GM19099 (cell line): Measurements from ENCODE around the gene RLIM.

Experiments
- POLR2A ChIP-seq: IDR thresholded peaks from 3 replicates; pipeline ENCODE4 v1.6.1; 2011; ENCODE audit warnings: low read depth; ENCODE audit not compliant: insufficient read length; ENCODE audit errors: extremely low read depth

RLIM gene

DNA sequence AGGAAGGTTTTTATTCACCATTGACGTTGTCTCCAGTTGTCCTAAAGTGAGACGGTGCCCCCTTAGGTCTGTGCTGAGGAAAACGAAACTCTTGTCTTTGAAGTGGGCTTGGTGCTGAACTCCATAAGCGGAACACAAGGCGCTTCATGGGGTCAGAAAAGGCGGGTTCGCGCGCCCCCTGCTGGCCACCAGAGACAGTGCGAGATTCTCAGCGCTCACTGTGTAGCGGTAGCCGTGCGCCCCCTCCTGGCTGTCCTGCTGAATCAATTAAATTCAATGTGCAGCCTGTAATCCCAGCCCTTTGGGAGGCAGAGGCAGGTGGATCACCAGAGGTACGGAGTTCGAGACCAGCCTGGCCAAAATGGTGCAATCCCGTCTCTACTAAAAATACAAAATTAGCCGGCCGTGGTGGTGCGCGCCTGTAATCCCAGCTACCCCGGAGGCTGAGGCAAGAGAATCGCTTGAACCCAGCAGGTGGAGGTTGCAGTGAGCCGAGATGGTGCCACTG lies 64.1 kb downstream of the RLIM start:
- TF ChIP-seq POLR2A: no peak

DNA sequence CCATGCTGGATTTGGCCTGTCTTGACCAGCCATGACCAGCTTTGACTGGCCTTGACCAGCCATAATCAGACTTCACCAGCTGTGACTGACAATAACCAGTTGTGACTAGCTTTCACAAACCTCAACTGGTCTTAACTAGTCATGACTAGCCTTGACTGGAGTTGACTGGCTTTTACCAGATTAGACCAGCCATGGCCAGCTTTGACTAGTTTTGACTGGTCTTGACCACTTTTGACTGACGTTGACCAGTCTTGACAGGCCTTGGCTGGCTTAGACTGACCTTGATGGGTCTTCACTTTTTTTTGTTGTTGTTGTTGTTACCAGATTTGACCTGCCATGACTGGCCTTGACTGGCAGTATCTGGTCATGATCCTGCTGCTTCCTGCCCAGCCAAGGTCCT lies 67.4 kb downstream of the RLIM start:
- TF ChIP-seq POLR2A: no peak

DNA sequence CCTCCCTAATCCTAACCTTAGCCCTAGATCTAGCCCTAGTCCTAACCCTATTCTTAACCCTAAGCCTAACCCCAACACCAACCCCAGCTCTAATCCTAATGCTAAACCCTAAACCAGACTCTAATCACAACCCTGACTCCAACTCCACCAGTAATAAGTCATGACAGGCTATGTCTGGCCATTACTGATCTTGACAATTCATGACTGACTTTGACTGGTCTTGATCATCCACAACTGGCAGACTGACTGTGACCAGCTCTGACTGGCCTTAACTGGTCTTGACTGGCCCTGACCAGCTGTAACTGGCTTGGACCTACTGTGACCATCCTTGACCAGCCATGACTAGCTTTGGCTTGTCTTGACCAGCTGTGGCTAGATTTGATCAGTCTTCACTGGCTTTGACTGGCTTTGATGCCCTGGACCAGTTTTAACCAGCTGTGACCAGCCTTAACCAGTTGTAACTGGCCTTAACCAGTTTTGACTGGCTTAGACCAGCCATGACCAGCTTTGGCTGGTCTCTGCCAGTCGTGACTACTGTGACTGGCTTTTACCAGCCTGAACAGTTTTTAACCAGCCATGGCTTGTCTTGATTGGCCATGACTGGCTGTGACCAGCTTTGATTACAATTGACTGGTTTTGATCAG lies 68.4 kb downstream of the RLIM start:
- no peak for TF ChIP-seq POLR2A

DNA sequence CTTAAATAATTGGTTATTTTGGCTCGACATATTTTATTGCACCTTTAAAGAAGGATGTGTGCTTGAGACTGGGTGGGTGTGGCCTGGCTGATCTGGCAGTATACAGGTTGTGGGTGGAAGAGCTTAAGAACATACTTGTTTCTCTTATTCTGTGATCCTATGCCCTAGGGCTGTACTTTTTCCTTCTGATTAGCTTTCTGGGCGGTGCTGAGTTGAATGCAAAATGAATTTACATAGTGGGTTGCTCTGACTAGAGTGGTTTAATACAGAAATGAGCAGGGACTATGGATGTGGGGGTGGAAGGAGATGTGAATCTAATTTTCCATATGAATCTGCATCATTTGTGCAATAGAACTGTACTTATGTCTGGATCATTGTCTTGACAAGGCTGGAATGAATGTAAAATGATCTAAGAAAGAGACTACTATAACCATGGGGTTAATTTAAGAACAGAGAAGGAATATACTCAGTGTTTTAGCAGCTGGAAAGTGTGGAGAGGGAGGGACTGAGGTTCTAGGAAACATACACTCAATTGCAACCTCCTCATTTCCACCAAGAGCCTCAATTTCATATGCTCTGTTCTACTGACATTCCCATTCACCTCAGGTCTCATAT lies 73.7 kb downstream of the RLIM start:
- TF ChIP-seq POLR2A: no peak

DNA sequence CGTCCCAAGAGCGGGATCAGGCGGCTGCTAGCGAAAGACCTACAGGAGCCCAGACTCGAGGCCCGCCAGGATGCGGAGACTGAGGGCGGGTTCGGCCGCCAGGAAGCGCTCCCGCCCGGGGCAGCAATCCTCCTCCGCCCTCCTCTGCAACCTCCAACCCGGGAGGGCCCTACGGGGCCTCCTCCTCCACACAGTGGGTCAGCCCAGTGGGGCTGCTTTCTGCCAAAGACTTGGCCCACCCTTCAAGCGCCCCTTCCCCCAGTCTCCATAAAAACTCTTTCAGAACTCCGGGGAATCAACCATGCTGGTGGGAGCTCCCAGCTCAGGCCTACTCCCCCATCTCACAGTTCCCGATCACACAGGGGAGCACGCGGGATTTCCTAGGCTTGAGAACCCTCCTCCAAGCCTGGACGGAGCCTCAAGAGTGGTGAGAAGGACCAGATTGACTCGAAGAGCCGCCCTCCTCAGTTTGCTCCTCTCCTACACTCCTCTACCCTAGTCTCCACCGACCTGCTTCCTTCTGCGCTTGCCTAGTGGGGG lies 77.5 kb downstream of the RLIM start:
- TF ChIP-seq POLR2A: no peak

DNA sequence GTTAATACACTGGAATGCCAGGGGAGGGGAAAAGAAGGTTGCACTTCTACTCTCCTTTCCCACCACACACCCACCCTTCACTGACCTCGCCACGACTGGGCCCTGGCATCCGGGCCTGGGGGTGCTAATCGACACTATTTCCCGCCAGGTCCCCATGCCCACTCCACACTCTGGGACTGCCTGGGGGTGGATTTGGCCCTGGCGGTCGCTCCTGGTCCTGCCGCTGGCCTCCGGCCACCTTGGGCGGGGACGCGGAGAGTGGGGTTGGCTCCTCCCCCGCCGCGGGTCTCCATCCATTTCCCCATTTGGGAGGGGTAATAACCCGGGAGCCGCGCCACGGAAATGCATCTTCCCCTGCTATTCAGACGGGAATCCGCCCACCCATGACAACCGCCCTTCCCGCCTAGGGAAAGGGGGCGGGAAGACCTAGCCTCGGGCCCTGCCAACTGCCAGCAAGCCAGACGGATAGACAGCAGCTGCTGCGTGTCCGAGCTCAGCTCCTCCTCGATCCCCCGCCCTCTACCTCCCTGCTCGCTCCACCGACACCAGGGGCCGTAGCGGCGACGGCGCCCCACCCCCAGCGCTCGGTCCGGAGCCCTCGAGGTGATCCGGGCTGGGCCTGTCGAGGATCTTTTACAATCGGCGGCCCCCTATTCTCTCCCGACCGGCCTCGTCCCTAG lies 78.1 kb downstream of the RLIM start:
- TF ChIP-seq POLR2A: peak; percentile 21

DNA sequence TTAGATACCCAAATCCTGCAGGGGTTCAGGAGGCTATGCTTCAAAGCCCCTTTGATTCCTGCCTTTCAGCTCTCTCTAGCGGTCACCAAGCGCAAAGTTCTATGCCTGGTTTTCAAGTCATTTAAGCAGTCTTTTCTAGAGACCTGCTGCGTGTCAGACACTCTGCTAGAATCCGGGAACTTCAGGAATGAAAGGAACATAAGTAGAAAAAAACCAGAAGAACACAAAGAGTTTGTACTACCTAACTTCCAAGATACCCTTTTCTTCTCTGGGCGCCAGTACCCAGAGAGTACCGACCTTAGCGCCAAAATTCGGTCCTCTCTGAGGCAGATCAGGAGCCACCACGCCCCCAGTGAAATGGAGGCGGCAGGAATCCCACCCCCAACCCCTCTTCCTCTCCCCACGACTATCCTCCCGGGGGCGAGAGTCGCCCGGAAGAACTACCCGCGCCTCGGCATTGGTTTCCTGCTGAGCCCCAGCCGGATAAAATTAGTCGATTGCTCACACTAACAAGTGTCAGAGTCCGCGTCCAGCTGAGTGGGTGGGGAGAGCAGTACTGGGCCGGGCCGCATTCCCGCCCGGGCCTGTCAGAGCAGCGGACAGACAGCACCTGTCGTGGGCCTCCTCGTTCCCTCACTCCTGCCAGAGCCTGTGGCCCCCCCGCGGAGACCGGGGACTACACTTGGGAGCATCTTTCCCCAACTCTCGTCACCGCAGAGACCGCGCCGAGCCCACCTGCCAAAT lies 78.8 kb downstream of the RLIM start:
- no peak for TF ChIP-seq POLR2A
